Neuronal stem cell (in vitro differentiated cells): ENCODE measurements around the gene MT1X.

Source experiments
- DNase-seq: peaks from one replicate; pipeline ENCODE4 v3.0.0-alpha.2; 2013; ENCODE audit warnings: low spot score
- H2AFZ ChIP-seq: one replicate; pipeline ENCODE4 v1.6.1; 2013; ENCODE audit warnings: mild to moderate bottlenecking, low read length, inconsistent platforms
- H2AK5ac ChIP-seq: 2 replicates; pipeline ENCODE4 v1.6.1; 2013; ENCODE audit warnings: low read depth, mild to moderate bottlenecking, inconsistent platforms, low read length, moderate library complexity, mixed read lengths
- H2BK120ac ChIP-seq: 2 replicates; pipeline ENCODE4 v1.6.1; 2013; ENCODE audit warnings: low read depth, mild to moderate bottlenecking, inconsistent platforms, low read length, moderate library complexity, mixed read lengths
- H2BK12ac ChIP-seq: one replicate; pipeline ENCODE4 v1.6.1; 2013; ENCODE audit warnings: low read length, inconsistent platforms
- H2BK15ac ChIP-seq: 2 replicates; pipeline ENCODE4 v1.6.1; 2013; ENCODE audit warnings: mild to moderate bottlenecking, low read length, inconsistent platforms, mixed read lengths
- H2BK5ac ChIP-seq: one replicate; pipeline ENCODE4 v1.6.1; 2013; ENCODE audit warnings: inconsistent platforms, mild to moderate bottlenecking, low read length, moderate library complexity
- H3K14ac ChIP-seq: one replicate; pipeline ENCODE4 v1.6.1; 2013; ENCODE audit warnings: low read length, inconsistent platforms
- H3K18ac ChIP-seq: 2 replicates; pipeline ENCODE4 v1.6.1; 2013; ENCODE audit warnings: low read length, inconsistent platforms
- H3K23ac ChIP-seq: 2 replicates; pipeline ENCODE4 v1.6.1; 2013; ENCODE audit warnings: low read depth, mild to moderate bottlenecking, mixed read lengths, low read length, inconsistent platforms; ENCODE audit not compliant: poor library complexity
- H3K27ac ChIP-seq: replicated peaks from 3 replicates; pipeline ENCODE4 v1.5.1; 2013; ENCODE audit warnings: low read length, inconsistent platforms
- H3K27me3 ChIP-seq, 3 experiments: 2 replicates each; pipeline ENCODE4 v1.6.1; 2013; ENCODE audit warnings: low read length in 3 of 3, mild to moderate bottlenecking in 2 of 3, inconsistent platforms in 1 of 3, low read depth in 1 of 3, mixed read lengths in 1 of 3, moderate library complexity in 1 of 3; ENCODE audit not compliant: control insufficient read depth in 3 of 3, insufficient read depth in 3 of 3
- H3K36me3 ChIP-seq, 2 donors: replicated peaks in 1 of 2; 2 replicates each; pipeline ENCODE4 v1.6.1; 2013; ENCODE audit warnings: low read length in 2 of 2; ENCODE audit not compliant: control insufficient read depth in 2 of 2, insufficient read depth in 2 of 2
- H3K4ac ChIP-seq: 2 replicates; pipeline ENCODE4 v1.6.1; 2013; ENCODE audit warnings: inconsistent platforms, mild to moderate bottlenecking, low read length, moderate library complexity
- H3K4me1 ChIP-seq, 2 donors: 1 replicate in 1 of 2; 2 replicates in 1 of 2; pipeline ENCODE4 v1.6.1; 2013; ENCODE audit warnings: low read length in 2 of 2, low read depth in 1 of 2; ENCODE audit not compliant: control insufficient read depth in 2 of 2, insufficient read depth in 1 of 2
- H3K4me2 ChIP-seq: one replicate; pipeline ENCODE4 v1.6.1; 2013; ENCODE audit warnings: mild to moderate bottlenecking, low read length, inconsistent platforms; ENCODE audit not compliant: insufficient read depth, poor library complexity, severe bottlenecking
- H3K4me3 ChIP-seq, 2 donors: 2 replicates each; pipeline ENCODE4 v1.5.1; 2013; ENCODE audit warnings: low read length in 2 of 2, mild to moderate bottlenecking in 2 of 2, inconsistent platforms in 1 of 2, moderate library complexity in 1 of 2
- H3K79me1 ChIP-seq: one replicate; pipeline ENCODE4 v1.6.1; 2013; ENCODE audit warnings: low read depth, mild to moderate bottlenecking, inconsistent platforms, low read length, moderate library complexity
- H3K9ac ChIP-seq: one replicate; pipeline ENCODE4 v1.6.1; 2013; ENCODE audit warnings: mild to moderate bottlenecking, low read depth, low read length, inconsistent platforms; ENCODE audit not compliant: poor library complexity
- H3K9me3 ChIP-seq, 2 donors: replicated peaks in 1 of 2; 2 replicates each; pipeline versions ENCODE3 to v1.6.1; 2013; ENCODE audit warnings: low read length in 2 of 2, mild to moderate bottlenecking in 2 of 2, inconsistent platforms in 1 of 2, low read depth in 1 of 2, mixed read lengths in 1 of 2, moderate library complexity in 1 of 2; ENCODE audit not compliant: control insufficient read depth in 2 of 2, insufficient read depth in 1 of 2
- H4K8ac ChIP-seq: one replicate; pipeline ENCODE4 v1.6.1; 2013; ENCODE audit warnings: low read depth, mild to moderate bottlenecking, inconsistent platforms, low read length, moderate library complexity
- H4K91ac ChIP-seq: one replicate; pipeline ENCODE4 v1.6.1; 2013; ENCODE audit warnings: low read length, low read depth, mild to moderate bottlenecking, inconsistent platforms; ENCODE audit not compliant: poor library complexity
- WGBS, 2 donors: extraction: QIAGEN DNeasy Blood & Tissue Kit; methylation state at CpG; one replicate each; pipeline ENCODE4 v1.1.7; 2013; ENCODE audit warnings: missing lambda C conversion rate in 2 of 2, mixed read lengths in 1 of 2; ENCODE audit not compliant: insufficient read length in 2 of 2, insufficient replicate concordance in 1 of 2; ENCODE audit errors: extremely low coverage in 2 of 2; 5-methylcytosine and 5-hydroxymethylcytosine counted together

MT1X gene

DNA sequence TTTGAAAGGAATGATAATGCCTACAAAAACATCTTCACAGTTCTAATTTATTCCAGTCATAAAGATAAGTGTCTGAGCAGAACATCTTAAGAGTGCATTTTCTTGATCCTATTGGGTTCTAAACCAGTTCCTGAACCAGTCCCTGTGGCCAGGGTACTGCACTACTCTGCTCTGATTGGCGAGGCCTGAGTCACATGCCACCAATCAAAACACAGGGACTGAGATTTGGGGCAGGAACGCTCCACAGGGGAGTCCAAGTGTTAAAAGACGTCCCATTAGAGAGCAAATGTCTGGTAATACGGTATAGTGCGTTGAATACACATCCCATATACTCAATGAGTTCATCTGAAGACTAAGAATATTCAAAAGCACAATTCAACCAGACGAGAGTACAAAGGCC is 44.7 kb downstream of the MT1X start:
- Histone ChIP-seq H3K9me3 (no peaks in the 10 kb centered on the region), H3K18ac (no peak overlapping the region), H3K4me3 (no peak overlapping the region), H2AFZ (no peak overlapping the region), H4K91ac (no peak overlapping the region), H2BK15ac (no peak overlapping the region), H3K79me1 (peaks cover 5% of the 10 kb centered on the region), H3K27ac (no peak overlapping the region), H2BK120ac (no peak overlapping the region), H3K36me3 (no peaks in the 10 kb centered on the region), H3K23ac (no peak overlapping the region), H3K9ac (no peak overlapping the region), H2BK5ac (no peak overlapping the region), H3K4ac (no peak overlapping the region), H2BK12ac (no peak overlapping the region), H4K8ac (no peak overlapping the region), H2AK5ac (no peak overlapping the region), H3K27me3 (peaks cover 0 to 2% (median 0%) of the 10 kb centered on the region in 3 experiments), H3K4me1 (peaks cover 2 to 4% of the 10 kb centered on the region in 2 donors), H3K4me2 (no peak overlapping the region), H3K14ac (no peak overlapping the region)
- DNase-seq = no peak
- WGBS, 2 donors = no CpG with 5 or more reads among the region's 6 CpGs

DNA sequence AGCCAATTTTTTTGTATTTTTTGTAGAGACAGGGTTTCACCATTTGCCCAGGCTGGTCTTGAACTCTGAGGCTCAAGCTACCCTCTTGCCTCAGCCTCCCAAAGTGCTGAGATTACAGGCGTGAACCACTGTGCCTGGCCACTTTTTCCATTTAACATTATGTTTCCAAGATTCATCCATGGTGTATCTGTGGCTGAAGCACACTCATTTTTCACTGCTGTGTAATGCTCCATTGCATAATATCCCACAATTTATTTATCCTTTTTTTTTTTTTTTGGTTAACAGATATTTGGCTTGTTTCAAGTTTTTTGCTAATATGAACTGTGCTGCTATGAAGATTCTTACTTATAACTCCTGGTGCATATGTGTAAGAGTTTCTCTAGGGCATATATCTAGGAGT is 45.8 kb downstream of the MT1X start:
- Histone ChIP-seq H2BK12ac (no peak overlapping the region), H2BK15ac (no peak overlapping the region), H3K4me3 (no peak overlapping the region), H2BK5ac (no peak overlapping the region), H3K36me3 (no peaks in the 10 kb centered on the region), H3K14ac (no peak overlapping the region), H3K4ac (no peak overlapping the region), H3K27ac (no peak overlapping the region), H2AK5ac (no peak overlapping the region), H4K91ac (no peak overlapping the region), H2BK120ac (no peak overlapping the region), H2AFZ (no peak overlapping the region), H3K4me2 (no peak overlapping the region), H3K4me1 (peaks cover 2 to 4% of the 10 kb centered on the region in 2 donors), H3K9ac (no peak overlapping the region), H3K27me3 (no peaks in the 10 kb centered on the region), H3K23ac (no peak overlapping the region), H3K79me1 (peaks cover 5% of the 10 kb centered on the region), H3K9me3 (no peaks in the 10 kb centered on the region), H4K8ac (no peak overlapping the region), H3K18ac (no peak overlapping the region)
- no CpG with 5 or more reads among the region's 1 CpG for WGBS, 2 donors
- DNase-seq = no peak

DNA sequence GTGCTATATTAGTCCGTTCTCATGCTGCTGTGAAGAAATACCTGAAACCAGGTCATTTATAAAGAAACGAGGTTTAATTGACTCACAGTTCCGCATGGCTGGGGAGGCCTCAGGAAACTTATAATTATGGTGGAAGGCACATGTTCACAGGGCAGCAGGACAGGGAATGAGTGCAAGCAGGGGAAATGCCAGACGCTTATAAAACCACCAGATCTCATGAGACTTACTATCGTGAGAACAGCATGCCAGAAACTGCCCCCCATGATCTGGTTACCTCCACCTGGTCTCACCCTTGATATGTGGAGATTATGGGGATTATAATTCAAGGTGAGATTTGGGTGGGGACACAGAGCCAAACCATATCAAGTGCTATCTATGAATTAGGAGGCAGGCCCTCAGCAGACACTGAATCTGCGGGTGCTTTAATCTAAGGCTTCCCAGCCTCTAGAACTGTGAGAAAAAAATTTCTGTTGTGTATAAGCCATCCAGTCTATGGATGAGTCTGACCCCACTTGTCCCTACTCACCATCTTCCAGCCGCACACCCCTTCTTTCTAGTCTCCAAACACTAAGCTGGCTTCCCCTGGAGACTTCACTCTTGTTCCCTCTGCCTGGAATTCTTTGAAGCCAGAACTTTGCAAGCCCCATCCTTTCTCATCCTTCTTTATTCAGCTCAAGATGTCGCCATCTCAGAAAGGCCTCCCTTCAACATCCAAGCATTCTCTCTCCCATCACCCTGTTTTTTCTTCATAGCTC is 46.9 kb downstream of the MT1X start:
- H4K8ac ChIP-seq = no peak overlapping the region
- no peak overlapping the region for H4K91ac ChIP-seq
- no peak overlapping the region for H3K9ac ChIP-seq
- no peak overlapping the region for H2BK15ac ChIP-seq
- H2BK12ac ChIP-seq = no peak overlapping the region
- H3K4me1 ChIP-seq = peaks cover 2 to 4% of the 10 kb centered on the region in 2 donors
- no CpG with 5 or more reads among the region's 8 CpGs for WGBS, 2 donors
- peak overlapping the region; percentile 96 for H2AFZ ChIP-seq
- no peak overlapping the region for H3K27ac ChIP-seq
- peak overlapping the region; percentile 48 for H3K4me2 ChIP-seq
- no peak overlapping the region for H3K14ac ChIP-seq
- no peak overlapping the region for H2BK5ac ChIP-seq
- no peaks in the 10 kb centered on the region for H3K27me3 ChIP-seq
- peak overlapping the region; percentile 73 to 100 for H3K4me3 ChIP-seq
- no peak overlapping the region for H3K23ac ChIP-seq
- H3K18ac ChIP-seq = no peak overlapping the region
- H2AK5ac ChIP-seq = no peak overlapping the region
- peaks cover 5% of the 10 kb centered on the region for H3K79me1 ChIP-seq
- no peak overlapping the region for H2BK120ac ChIP-seq
- no peak overlapping the region for H3K4ac ChIP-seq
- H3K9me3 ChIP-seq = no peaks in the 10 kb centered on the region
- no peaks in the 10 kb centered on the region for H3K36me3 ChIP-seq
- no peak for DNase-seq

DNA sequence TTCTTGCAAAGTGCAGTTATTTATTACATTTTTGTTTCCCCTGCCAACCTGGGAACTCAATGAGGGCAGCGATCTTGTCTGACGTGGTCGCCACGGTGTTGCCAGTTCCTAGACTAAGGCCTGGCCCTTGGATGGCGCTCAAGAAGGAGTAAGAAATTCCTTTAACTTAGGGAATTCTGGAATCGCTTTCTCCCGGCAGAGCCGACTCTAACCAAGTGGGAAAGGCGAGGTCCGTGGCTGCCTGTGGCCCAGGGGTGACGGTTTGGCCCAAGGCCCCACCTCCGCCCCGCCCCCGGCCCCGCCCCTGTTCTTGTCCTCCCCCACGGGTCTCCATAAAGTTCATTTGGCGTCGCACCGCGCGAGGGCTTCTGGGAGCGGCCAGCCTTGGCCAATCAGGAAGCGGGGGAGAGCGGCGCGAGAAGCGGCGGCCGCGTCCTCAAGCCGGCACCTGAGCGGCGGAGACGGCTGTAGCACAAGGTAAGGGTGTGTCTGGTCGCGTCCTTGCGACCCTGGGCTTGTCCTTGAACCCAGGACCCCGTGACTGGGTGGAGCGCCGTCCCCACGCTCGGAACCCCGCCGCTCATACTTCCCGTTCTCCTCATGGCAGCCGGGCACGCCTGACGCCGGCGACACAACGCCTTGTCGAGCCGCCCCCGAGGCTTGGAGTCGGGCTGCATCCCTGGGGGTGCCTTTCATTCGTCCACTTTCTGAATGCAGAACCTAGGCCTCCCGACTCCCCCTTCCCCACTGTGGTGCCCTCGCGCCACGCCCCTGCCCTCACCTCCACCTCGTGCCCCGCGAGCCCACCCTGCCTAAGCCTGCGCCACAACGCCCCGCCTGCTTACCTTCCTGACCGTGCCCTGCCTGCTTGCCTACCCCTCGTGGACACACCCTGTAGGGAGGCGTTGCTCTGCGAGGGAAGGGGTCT is 47.7 kb downstream of the MT1X start, which contains the start of gene NUP93:
Gene NUP93 (plus strand): TSS at position 395 of the 928 bp plus-strand sequence. CDS start 18,119 bp downstream, outside the sequence.
- H3K14ac ChIP-seq = no peak within 1 kb of the TSS
- peak within 1 kb of the TSS; percentile 27 for H2BK120ac ChIP-seq
- peak within 1 kb of the TSS; percentile 91 to 100 for H3K4me3 ChIP-seq
- peak within 1 kb of the TSS; percentile 98 for H3K9ac ChIP-seq
- no CpG with 5 or more reads among the region's 70 CpGs for WGBS, 2 donors
- peaks cover 2 to 4% of the 10 kb centered on the region in 2 donors for H3K4me1 ChIP-seq
- H3K79me1 ChIP-seq = peaks cover 5% of the 10 kb centered on the region
- no peak within 1 kb of the TSS for H2BK12ac ChIP-seq
- peak within 1 kb of the TSS; percentile 98 for H3K4me2 ChIP-seq
- H2AFZ ChIP-seq = peak within 1 kb of the TSS; percentile 96
- no peak within 1 kb of the TSS for H4K91ac ChIP-seq
- H4K8ac ChIP-seq = peak within 1 kb of the TSS; percentile 70
- peak within 1 kb of the TSS; percentile 80 for H3K18ac ChIP-seq
- no peaks in the 10 kb centered on the region for H3K36me3 ChIP-seq
- peak within 1 kb of the TSS; percentile 61 for H2AK5ac ChIP-seq
- H3K27ac ChIP-seq = no peak within 1 kb of the TSS
- H3K23ac ChIP-seq = peak within 1 kb of the TSS; percentile 86
- H2BK15ac ChIP-seq = no peak within 1 kb of the TSS
- no peaks in the 10 kb centered on the region for H3K9me3 ChIP-seq
- DNase-seq = peak; percentile 84
- H3K27me3 ChIP-seq = no peaks in the 10 kb centered on the region
- H2BK5ac ChIP-seq = no peak within 1 kb of the TSS
- H3K4ac ChIP-seq = no peak within 1 kb of the TSS
